ENCODE results near the gene RBBP5.

DNA sequence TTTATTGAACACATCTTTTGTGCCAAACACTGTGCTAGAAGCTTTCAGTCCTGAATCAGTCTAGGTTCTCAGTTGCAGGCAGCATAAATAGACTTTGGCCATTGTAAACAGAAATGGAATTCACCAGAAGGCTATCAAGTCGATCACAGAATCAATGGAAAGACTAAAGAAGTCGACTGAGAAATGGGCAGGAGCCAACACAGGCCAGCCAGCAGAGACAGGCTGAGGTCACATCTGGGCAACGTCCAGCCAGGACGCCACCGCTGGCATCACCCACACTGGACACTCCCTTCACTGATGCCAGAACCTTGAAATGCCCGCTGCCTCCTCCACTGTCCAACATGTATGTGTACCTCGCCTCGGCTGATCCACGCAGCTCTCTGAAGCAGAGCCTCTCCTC, 84.2 kb downstream of the RBBP5 start:
- TF ChIP-seq EZH2 (IDR thresholded peaks at IDR 0.05; ENCODE audit: low read depth, unreplicated experiment) (no peak), CTCF (conservative IDR thresholded peaks at IDR 0.05; ENCODE audit: low read depth in 2 of 2) (no peak)
